HEK293 (cell line): ENCODE results near the gene DDC.

ENCODE experiments used
- CTCF ChIA-PET: fragments of 350-600 bp; formaldehyde crosslinking; extraction: SDS; loops from one replicate; lab custom pipeline; 2021; ENCODE audit warnings: antibody characterized with exemption; lab: Yijun Ruan, JAX
- POLR2A ChIA-PET: fragments of 300-600 bp; formaldehyde crosslinking; extraction: SDS; loops from one replicate; lab custom pipeline; 2020; ENCODE audit warnings: antibody characterized with exemption, inconsistent platforms; lab: Yijun Ruan, JAX
- H3K27ac ChIP-seq: fragments of 200-500 bp; sonication (Bioruptor generic); 2 replicates; pipeline ENCODE4 v1.5.1; 2014; ENCODE audit warnings: low read depth, low read length, control low read depth, inconsistent platforms; ENCODE audit errors: extremely low read depth
- H3K36me3 ChIP-seq, 2 experiments: fragments of 200-500 bp in 1 of 2; sonication (Bioruptor generic) in 1 of 2; 1 replicate in 1 of 2; 2 replicates in 1 of 2; pipeline ENCODE4 v1.5.1; 2014 to 2017; ENCODE audit warnings: inconsistent platforms in 2 of 2, low read length in 2 of 2; ENCODE audit not compliant: control insufficient read depth in 2 of 2, insufficient read depth in 1 of 2
- H3K4me1 ChIP-seq: fragments of 200-500 bp; sonication (Bioruptor generic); 2 replicates; pipeline ENCODE4 v1.5.1; 2014; ENCODE audit warnings: mild to moderate bottlenecking, low read length, inconsistent platforms; ENCODE audit not compliant: control insufficient read depth, insufficient read depth
- H3K4me3 ChIP-seq: 2 replicates; pipeline ENCODE4 v1.5.1; 2011; ENCODE audit warnings: low read depth, mild to moderate bottlenecking, control low read depth, low read length, moderate library complexity
- H3K9me3 ChIP-seq: fragments of 200-500 bp; sonication (Bioruptor generic); 2 replicates; pipeline ENCODE4 v1.5.1; 2014; ENCODE audit warnings: low read depth, low read length, inconsistent platforms; ENCODE audit not compliant: control insufficient read depth, insufficient read depth
- AEBP2 ChIP-seq: fragments of 450-650 bp; formaldehyde crosslinking; IDR thresholded peaks from 2 replicates; pipeline ENCODE4 v1.5.1; 2016; ENCODE audit warnings: missing biosample characterization, missing genetic modification characterization, borderline replicate concordance
- GLIS1 ChIP-seq: fragments of 450-650 bp; formaldehyde crosslinking; IDR thresholded peaks from 2 replicates; pipeline ENCODE4 v1.5.1; 2016; ENCODE audit warnings: missing biosample characterization, missing genetic modification characterization
- HOXD13 ChIP-seq: sonication (generic); formaldehyde crosslinking; IDR thresholded peaks from 2 replicates; pipeline ENCODE4 v1.8.0; 2022; ENCODE audit warnings: missing genetic modification reagents, borderline replicate concordance
- KLF17 ChIP-seq: fragments of 450-650 bp; formaldehyde crosslinking; IDR thresholded peaks from 2 replicates; pipeline ENCODE4 v1.5.1; 2016; ENCODE audit warnings: missing biosample characterization, missing genetic modification characterization
- MZF1 ChIP-seq: fragments of 450-650 bp; formaldehyde crosslinking; IDR thresholded peaks from 2 replicates; pipeline ENCODE4 v1.5.1; 2017; ENCODE audit warnings: missing biosample characterization, missing genetic modification characterization, borderline replicate concordance
- SETDB1 ChIP-seq: IDR thresholded peaks from one replicate; pipeline ENCODE4 v1.6.1; 2017; ENCODE audit warnings: mild to moderate bottlenecking, low read length, moderate library complexity, mixed read lengths; ENCODE audit not compliant: insufficient read length
- YY1 ChIP-seq: fragments of 450-650 bp; formaldehyde crosslinking; IDR thresholded peaks from 2 replicates; pipeline ENCODE4 v1.5.1; 2018; ENCODE audit warnings: missing biosample characterization, missing genetic modification characterization
- ZBTB21 ChIP-seq: fragments of 450-650 bp; formaldehyde crosslinking; IDR thresholded peaks from 2 replicates; pipeline ENCODE4 v1.5.1; 2017; ENCODE audit warnings: missing biosample characterization, missing genetic modification characterization
- ZEB2 ChIP-seq: fragments of 450-650 bp; formaldehyde crosslinking; IDR thresholded peaks from 2 replicates; pipeline ENCODE4 v1.5.1; 2016; ENCODE audit warnings: missing biosample characterization, missing genetic modification characterization
- ZFP3 ChIP-seq: fragments of 450-650 bp; formaldehyde crosslinking; IDR thresholded peaks from 2 replicates; pipeline ENCODE4 v1.5.1; 2016; ENCODE audit warnings: low read depth, missing biosample characterization, missing genetic modification characterization
- ZFP69B ChIP-seq: fragments of 450-650 bp; formaldehyde crosslinking; IDR thresholded peaks from 2 replicates; pipeline ENCODE4 v1.5.1; 2016; ENCODE audit warnings: missing biosample characterization, missing genetic modification characterization
- ZNF112 ChIP-seq: fragments of 450-650 bp; formaldehyde crosslinking; IDR thresholded peaks from 2 replicates; pipeline ENCODE4 v1.5.0; 2017; ENCODE audit warnings: missing biosample characterization, missing genetic modification characterization
- ZNF138 ChIP-seq: fragments of 450-650 bp; formaldehyde crosslinking; IDR thresholded peaks from 2 replicates; pipeline ENCODE4 v1.5.1; 2016; ENCODE audit warnings: missing biosample characterization, missing genetic modification characterization, borderline replicate concordance
- ZNF223 ChIP-seq: fragments of 450-650 bp; formaldehyde crosslinking; IDR thresholded peaks from 2 replicates; pipeline ENCODE4 v1.5.1; 2016; ENCODE audit warnings: missing biosample characterization, missing genetic modification characterization
- ZNF239 ChIP-seq: fragments of 450-650 bp; formaldehyde crosslinking; IDR thresholded peaks from 2 replicates; pipeline ENCODE4 v1.5.1; 2016; ENCODE audit warnings: missing biosample characterization, missing genetic modification characterization
- ZNF354C ChIP-seq: fragments of 450-650 bp; formaldehyde crosslinking; IDR thresholded peaks from 2 replicates; pipeline ENCODE4 v1.5.1; 2016; ENCODE audit warnings: missing biosample characterization, missing genetic modification characterization, low read depth, borderline replicate concordance
- ZNF37A ChIP-seq: fragments of 450-650 bp; IDR thresholded peaks from 2 replicates; pipeline ENCODE4 v1.5.1; 2018; ENCODE audit warnings: missing biosample characterization, missing genetic modification characterization
- ZNF394 ChIP-seq: fragments of 450-650 bp; formaldehyde crosslinking; IDR thresholded peaks from 2 replicates; pipeline ENCODE4 v1.5.1; 2016; ENCODE audit warnings: missing biosample characterization, missing genetic modification characterization, mild to moderate bottlenecking, moderate library complexity, borderline replicate concordance
- ZNF423 ChIP-seq: fragments of 450-650 bp; formaldehyde crosslinking; IDR thresholded peaks from 2 replicates; pipeline ENCODE4 v1.5.1; 2016; ENCODE audit warnings: missing biosample characterization, missing genetic modification characterization
- ZNF48 ChIP-seq: fragments of 450-650 bp; formaldehyde crosslinking; IDR thresholded peaks from 2 replicates; pipeline ENCODE4 v1.5.1; 2016; ENCODE audit warnings: missing biosample characterization, missing genetic modification characterization
- ZNF510 ChIP-seq: fragments of 450-650 bp; formaldehyde crosslinking; IDR thresholded peaks from 2 replicates; pipeline ENCODE4 v1.5.1; 2018; ENCODE audit warnings: mild to moderate bottlenecking, missing genetic modification characterization, missing biosample characterization; ENCODE audit not compliant: insufficient replicate concordance
- ZNF585B ChIP-seq: fragments of 450-650 bp; formaldehyde crosslinking; IDR thresholded peaks from 2 replicates; pipeline ENCODE4 v1.5.1; 2016; ENCODE audit warnings: missing biosample characterization, missing genetic modification characterization
- ZNF660 ChIP-seq: fragments of 450-650 bp; IDR thresholded peaks from 2 replicates; pipeline ENCODE4 v1.5.1; 2018; ENCODE audit warnings: missing biosample characterization, mild to moderate bottlenecking, missing genetic modification characterization
- ZNF792 ChIP-seq: fragments of 450-650 bp; formaldehyde crosslinking; IDR thresholded peaks from 2 replicates; pipeline ENCODE4 v1.5.1; 2016; ENCODE audit warnings: missing biosample characterization, missing genetic modification characterization
- TF ChIP-seq, protein P1 (sequence below): fragments of 450-650 bp; formaldehyde crosslinking; IDR thresholded peaks from 2 replicates; pipeline ENCODE4 v1.5.1; 2016; ENCODE audit warnings: missing biosample characterization, missing genetic modification characterization
- TF ChIP-seq, protein P2 (sequence below): sonication (generic); formaldehyde crosslinking; IDR thresholded peaks from 2 replicates; pipeline ENCODE4 v1.8.1; 2022; ENCODE audit warnings: mild to moderate bottlenecking, moderate library complexity, missing genetic modification reagents
- TF ChIP-seq, protein P3 (sequence below): IDR thresholded peaks from 2 replicates; pipeline ENCODE4 v1.6.1; 2011; ENCODE audit warnings: mild to moderate bottlenecking, low read depth, low read length, borderline replicate concordance

DDC gene

DNA sequence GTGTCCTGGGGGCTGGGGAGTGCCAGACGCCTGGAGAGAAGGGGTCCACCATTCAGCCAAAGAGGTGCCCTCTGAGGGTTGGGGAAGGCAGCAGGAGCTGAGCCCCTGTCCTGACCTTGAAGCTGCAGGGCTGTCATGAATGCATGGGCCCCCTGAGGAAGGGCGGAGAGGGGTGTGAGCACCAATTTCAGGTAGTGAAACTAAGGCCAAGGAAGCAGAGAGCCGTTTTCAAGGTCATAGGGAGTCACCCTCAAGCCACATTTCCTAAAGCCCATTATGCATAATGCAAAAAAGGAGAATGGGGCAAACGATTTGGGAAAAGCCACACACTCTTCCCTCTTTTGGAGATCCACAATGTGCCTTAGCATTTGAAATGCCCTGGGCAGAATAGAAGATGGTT is 152.2 kb downstream of the DDC start:
- Histone ChIP-seq H3K4me3 (no peak overlapping the region), H3K27ac (no peak overlapping the region)
- POLR2A ChIA-PET: no interaction called here
- TF ChIP-seq ZNF660 (tag by site-specific recombination) (no peak), ZNF223 (tag by site-specific recombination) (no peak), KLF17 (tag by site-specific recombination) (no peak), ZBTB21 (tag by site-specific recombination) (no peak), AEBP2 (tag by site-specific recombination) (no peak), ZFP3 (tag by site-specific recombination) (no peak), ZNF239 (tag by site-specific recombination) (no peak), HOXD13 (CRISPR knock-in tag) (no peak), ZNF510 (tag by site-specific recombination) (no peak)
- TF ChIP-seq, protein P1, sequence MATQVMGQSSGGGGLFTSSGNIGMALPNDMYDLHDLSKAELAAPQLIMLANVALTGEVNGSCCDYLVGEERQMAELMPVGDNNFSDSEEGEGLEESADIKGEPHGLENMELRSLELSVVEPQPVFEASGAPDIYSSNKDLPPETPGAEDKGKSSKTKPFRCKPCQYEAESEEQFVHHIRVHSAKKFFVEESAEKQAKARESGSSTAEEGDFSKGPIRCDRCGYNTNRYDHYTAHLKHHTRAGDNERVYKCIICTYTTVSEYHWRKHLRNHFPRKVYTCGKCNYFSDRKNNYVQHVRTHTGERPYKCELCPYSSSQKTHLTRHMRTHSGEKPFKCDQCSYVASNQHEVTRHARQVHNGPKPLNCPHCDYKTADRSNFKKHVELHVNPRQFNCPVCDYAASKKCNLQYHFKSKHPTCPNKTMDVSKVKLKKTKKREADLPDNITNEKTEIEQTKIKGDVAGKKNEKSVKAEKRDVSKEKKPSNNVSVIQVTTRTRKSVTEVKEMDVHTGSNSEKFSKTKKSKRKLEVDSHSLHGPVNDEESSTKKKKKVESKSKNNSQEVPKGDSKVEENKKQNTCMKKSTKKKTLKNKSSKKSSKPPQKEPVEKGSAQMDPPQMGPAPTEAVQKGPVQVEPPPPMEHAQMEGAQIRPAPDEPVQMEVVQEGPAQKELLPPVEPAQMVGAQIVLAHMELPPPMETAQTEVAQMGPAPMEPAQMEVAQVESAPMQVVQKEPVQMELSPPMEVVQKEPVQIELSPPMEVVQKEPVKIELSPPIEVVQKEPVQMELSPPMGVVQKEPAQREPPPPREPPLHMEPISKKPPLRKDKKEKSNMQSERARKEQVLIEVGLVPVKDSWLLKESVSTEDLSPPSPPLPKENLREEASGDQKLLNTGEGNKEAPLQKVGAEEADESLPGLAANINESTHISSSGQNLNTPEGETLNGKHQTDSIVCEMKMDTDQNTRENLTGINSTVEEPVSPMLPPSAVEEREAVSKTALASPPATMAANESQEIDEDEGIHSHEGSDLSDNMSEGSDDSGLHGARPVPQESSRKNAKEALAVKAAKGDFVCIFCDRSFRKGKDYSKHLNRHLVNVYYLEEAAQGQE (tag by site-specific recombination): no peak
- TF ChIP-seq, all 188 proteins: peak for 0
- H3K4me1 ChIP-seq: no peaks in the 10 kb centered on the region
- H3K9me3 ChIP-seq: no peaks in the 10 kb centered on the region
- no peaks in the 10 kb centered on the region for H3K36me3 ChIP-seq
- CTCF ChIA-PET: interaction anchor here (1.0 kb wide), 1 partner anchor 747 kb away, joined by 3 read pairs; no protein-coding TSS in a partner anchor

- H3K36me3 ChIP-seq: no peaks in the 10 kb centered on the region
- TF ChIP-seq ZNF585B (no peak), ZNF792 (tag by site-specific recombination) (no peak), ZNF394 (no peak), ZNF112 (tag by site-specific recombination) (no peak), ZFP69B (tag by site-specific recombination) (no peak), GLIS1 (tag by site-specific recombination) (no peak), ZNF423 (tag by site-specific recombination) (no peak), ZNF138 (tag by site-specific recombination) (no peak), SETDB1 (no peak), ZNF37A (tag by site-specific recombination) (no peak), ZNF354C (no peak), MZF1 (no peak), ZEB2 (tag by site-specific recombination) (no peak), ZNF48 (tag by site-specific recombination) (no peak), YY1 (tag by site-specific recombination) (no peak)
- TF ChIP-seq, protein P2, sequence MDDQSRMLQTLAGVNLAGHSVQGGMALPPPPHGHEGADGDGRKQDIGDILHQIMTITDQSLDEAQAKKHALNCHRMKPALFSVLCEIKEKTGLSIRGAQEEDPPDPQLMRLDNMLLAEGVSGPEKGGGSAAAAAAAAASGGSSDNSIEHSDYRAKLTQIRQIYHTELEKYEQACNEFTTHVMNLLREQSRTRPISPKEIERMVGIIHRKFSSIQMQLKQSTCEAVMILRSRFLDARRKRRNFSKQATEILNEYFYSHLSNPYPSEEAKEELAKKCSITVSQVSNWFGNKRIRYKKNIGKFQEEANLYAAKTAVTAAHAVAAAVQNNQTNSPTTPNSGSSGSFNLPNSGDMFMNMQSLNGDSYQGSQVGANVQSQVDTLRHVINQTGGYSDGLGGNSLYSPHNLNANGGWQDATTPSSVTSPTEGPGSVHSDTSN (CRISPR knock-in tag): no peak
- TF ChIP-seq, protein P3, sequence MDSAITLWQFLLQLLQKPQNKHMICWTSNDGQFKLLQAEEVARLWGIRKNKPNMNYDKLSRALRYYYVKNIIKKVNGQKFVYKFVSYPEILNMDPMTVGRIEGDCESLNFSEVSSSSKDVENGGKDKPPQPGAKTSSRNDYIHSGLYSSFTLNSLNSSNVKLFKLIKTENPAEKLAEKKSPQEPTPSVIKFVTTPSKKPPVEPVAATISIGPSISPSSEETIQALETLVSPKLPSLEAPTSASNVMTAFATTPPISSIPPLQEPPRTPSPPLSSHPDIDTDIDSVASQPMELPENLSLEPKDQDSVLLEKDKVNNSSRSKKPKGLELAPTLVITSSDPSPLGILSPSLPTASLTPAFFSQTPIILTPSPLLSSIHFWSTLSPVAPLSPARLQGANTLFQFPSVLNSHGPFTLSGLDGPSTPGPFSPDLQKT: no peak
- no peaks in the 10 kb centered on the region for H3K4me1 ChIP-seq
- H3K4me3 ChIP-seq: no peak overlapping the region
- no peaks in the 10 kb centered on the region for H3K9me3 ChIP-seq
- CTCF ChIA-PET: no interaction called here
- POLR2A ChIA-PET: no interaction called here
- no peak overlapping the region for H3K27ac ChIP-seq
Measured at GRCh38 chr7:50411332-50411731, 153.9 kb downstream of the DDC start.
